Measurements from ENCODE around the gene GH1. TPM values are rescaled to one million over a fixed set of nuclear protein-coding genes. Genes with fewer than 3 reads are reported as not detected.

GH1 gene
- total RNA-seq, 1 donor from 2014 or later, result not detected

DNA sequence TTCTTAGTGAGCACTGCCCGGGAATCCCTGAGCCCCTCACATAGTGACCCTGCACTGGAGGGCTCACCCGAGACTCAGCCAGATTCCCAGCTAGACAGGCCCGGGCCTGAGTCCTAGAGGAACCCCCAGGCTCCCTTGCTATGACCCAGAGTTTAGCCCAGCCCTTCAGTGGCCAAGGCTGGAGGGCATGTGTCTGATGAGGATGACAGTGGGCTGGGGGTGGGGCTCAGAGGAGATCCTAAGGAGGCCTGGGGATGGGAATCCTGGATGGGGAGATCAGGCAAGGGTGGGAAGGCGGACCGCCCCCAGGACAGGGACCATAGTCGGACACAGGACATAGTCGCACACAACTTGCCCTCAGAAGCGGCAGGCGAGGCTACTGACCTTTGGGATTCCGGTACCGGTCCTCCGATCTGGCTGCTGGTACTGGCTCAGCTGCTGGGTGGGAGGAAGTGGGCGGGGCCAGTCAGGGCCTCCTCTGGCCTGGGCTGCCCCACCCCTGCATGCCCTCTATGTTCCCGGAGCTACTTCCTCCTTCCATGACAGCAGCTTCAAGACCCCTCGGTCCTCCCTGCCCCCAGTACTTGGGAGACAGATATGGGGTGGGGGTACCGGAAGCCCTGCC, 12.4 kb upstream of the GH1 start:
- no peak overlapping the region for H3K4me3 Mint-ChIP-seq (ENCODE audit: unreplicated experiment)
- no peaks in the 10 kb centered on the region for H3K27me3 Mint-ChIP-seq (ENCODE audit: unreplicated experiment)
- H3K27ac Mint-ChIP-seq (ENCODE audit: unreplicated experiment), result no peak overlapping the region
- no peak for DNase-seq
- TF ChIP-seq CTCF (IDR thresholded peaks at IDR 0.05; ENCODE audit: partially characterized antibody, unreplicated experiment), result no peak
- peaks cover 2% of the 10 kb centered on the region for H3K4me1 Mint-ChIP-seq (ENCODE audit: low read depth, unreplicated experiment)
- no peaks in the 10 kb centered on the region for H3K36me3 Mint-ChIP-seq (ENCODE audit: unreplicated experiment)
- H3K9me3 Mint-ChIP-seq (ENCODE audit: unreplicated experiment), result peaks cover 4% of the 10 kb centered on the region

- Mint-ChIP-seq H3K27me3 (ENCODE audit: unreplicated experiment) (no peaks in the 10 kb centered on the region), H3K4me3 (ENCODE audit: unreplicated experiment) (no peak overlapping the region), H3K36me3 (ENCODE audit: unreplicated experiment) (no peaks in the 10 kb centered on the region), H3K27ac (ENCODE audit: unreplicated experiment) (no peak overlapping the region), H3K4me1 (ENCODE audit: low read depth, unreplicated experiment) (peaks cover 2% of the 10 kb centered on the region), H3K9me3 (ENCODE audit: unreplicated experiment) (peaks cover 4% of the 10 kb centered on the region)
- DNase-seq, result no peak
- TF ChIP-seq CTCF (IDR thresholded peaks at IDR 0.05; ENCODE audit: partially characterized antibody, unreplicated experiment), result no peak
Observed at GRCh38 chr17:63929860-63930766, 11.5 kb upstream of the GH1 start.

- no peak for TF ChIP-seq CTCF (IDR thresholded peaks at IDR 0.05; ENCODE audit: partially characterized antibody, unreplicated experiment)
- DNase-seq, result no peak
- Mint-ChIP-seq H3K36me3 (ENCODE audit: unreplicated experiment) (no peaks in the 10 kb centered on the region), H3K27ac (ENCODE audit: unreplicated experiment) (no peak overlapping the region), H3K9me3 (ENCODE audit: unreplicated experiment) (peaks cover 4% of the 10 kb centered on the region), H3K4me3 (ENCODE audit: unreplicated experiment) (no peak overlapping the region), H3K27me3 (ENCODE audit: unreplicated experiment) (no peaks in the 10 kb centered on the region), H3K4me1 (ENCODE audit: low read depth, unreplicated experiment) (peaks cover 2% of the 10 kb centered on the region)
Observed at GRCh38 chr17:63928966-63929695, 10.5 kb upstream of the GH1 start.

GRCh38 chr17:63928172-63928666, 9.6 kb upstream of the GH1 start:
- H3K9me3 Mint-ChIP-seq (ENCODE audit: unreplicated experiment), result peaks cover 4% of the 10 kb centered on the region
- peaks cover 2% of the 10 kb centered on the region for H3K4me1 Mint-ChIP-seq (ENCODE audit: low read depth, unreplicated experiment)
- H3K27ac Mint-ChIP-seq (ENCODE audit: unreplicated experiment), result no peak overlapping the region
- peaks cover under 1% of the 10 kb centered on the region for H3K27me3 Mint-ChIP-seq (ENCODE audit: unreplicated experiment)
- H3K36me3 Mint-ChIP-seq (ENCODE audit: unreplicated experiment), result no peaks in the 10 kb centered on the region
- no peak for DNase-seq
- H3K4me3 Mint-ChIP-seq (ENCODE audit: unreplicated experiment), result no peak overlapping the region
- TF ChIP-seq CTCF (IDR thresholded peaks at IDR 0.05; ENCODE audit: partially characterized antibody, unreplicated experiment), result no peak

All from glutamatergic neuron (in vitro differentiated cells).